ENCODE measurements around the gene SPATA33. TPM values are rescaled to one million over a fixed set of nuclear protein-coding genes. Genes with fewer than 3 reads are reported as not detected.

SPATA33 gene
- total and polyA plus RNA-seq, 10 of the 15 experiments (the other 5 are each of a cell fraction or from before 2014, with no cell fraction given) = 1.1 to 15.8 (median 7.6) TPM

- Histone ChIP-seq H3K9ac (ENCODE audit: control insufficient read depth, insufficient read depth, low read length) (no peak overlapping the region), H3K4me1 (ENCODE audit: control insufficient read depth, insufficient read depth, low read length) (no peaks in the 10 kb centered on the region), H2AFZ (ENCODE audit: control insufficient read depth, low read depth, low read length) (no peak overlapping the region), H3K27me3 (replicated peaks in 1 of 2; ENCODE audit: control insufficient read depth in 2 of 2, insufficient read depth in 2 of 2, low read length in 1 of 2) (no peaks in the 10 kb centered on the region), H3K4me2 (ENCODE audit: control insufficient read depth, insufficient read depth) (no peak overlapping the region), H3K4me3 (no peak overlapping the region), H4K20me1 (ENCODE audit: control insufficient read depth, insufficient read depth) (no peaks in the 10 kb centered on the region), H3K27ac (ENCODE audit: control insufficient read depth, insufficient read depth) (no peak overlapping the region), H3K36me3 (ENCODE audit: control insufficient read depth in 2 of 2, insufficient read depth in 2 of 2, low read length in 1 of 2) (peaks cover 6 to 29% of the 10 kb centered on the region in 2 experiments; a peak in 3 of 4 replicates), H3K79me2 (ENCODE audit: control insufficient read depth, insufficient read depth, low read length) (no peaks in the 10 kb centered on the region), H3K9me3 (replicated peaks; ENCODE audit: control insufficient read depth, insufficient read depth, low read length) (no peaks in the 10 kb centered on the region)
- RAD21 ChIA-PET (ENCODE audit: unreplicated experiment) = no interaction called here
- intact Hi-C loops (cut with micrococcal nuclease; ENCODE audit: unreplicated experiment) = no loop called here
- WGBS (ENCODE audit: insufficient coverage, insufficient replicate concordance, low lambda C conversion rate, missing lambda C conversion rate) = 97% methylated on average over 20 of the region's 22 CpGs
- FAIRE-seq = no peak
- no peak for ATAC-seq
- BruUV-seq (replicated peaks) = no TSS peak
- CTCF ChIA-PET = no interaction called here
- POLR2A ChIA-PET = interaction anchor here (0.6 kb wide), 1 partner anchor 19 kb away, joined by 3 read pairs; no protein-coding TSS in a partner anchor
- in situ Hi-C loops (cut with MboI) = no loop called here
- SMC1A ChIA-PET (ENCODE audit: uncharacterized antibody, unreplicated experiment) = no interaction called here
- no peak for DNase-seq (ENCODE audit: low read depth, low spot score)
- TF ChIP-seq POLR2A (IDR thresholded peaks at IDR 0.05; ENCODE audit: low read depth, low read length) (0 out of 2 replicates have a peak, but pooled peaks have one; percentile 16), HCFC1 (IDR thresholded peaks at IDR 0.05; ENCODE audit: low read length) (no peak)
These were observed 11.4 kb upstream of the SPATA33 start for GRCh38 chr16:89646270-89646669.

DNA sequence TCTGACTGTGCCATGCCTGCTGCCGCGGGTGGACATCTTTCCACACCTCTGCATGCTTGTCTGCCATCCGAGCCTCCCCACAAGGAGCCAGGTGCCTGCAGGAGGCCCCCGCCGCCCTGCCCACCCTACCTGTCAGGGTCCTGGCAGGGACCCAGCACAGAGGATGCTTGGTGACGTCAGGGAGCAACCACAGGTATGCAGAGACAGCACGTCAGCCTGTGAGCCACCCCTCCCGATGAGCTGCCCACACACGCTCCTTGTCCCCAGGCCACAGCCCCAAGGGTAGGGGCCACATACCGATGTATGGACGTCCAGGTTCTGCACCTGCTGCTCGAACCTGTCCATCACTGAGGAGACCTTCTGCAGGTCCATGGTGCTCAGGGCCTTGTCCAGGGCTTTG is 10.7 kb upstream of the SPATA33 start:
- Histone ChIP-seq H3K27ac (ENCODE audit: control insufficient read depth, insufficient read depth) (no peak overlapping the region), H3K27me3 (replicated peaks in 1 of 2; ENCODE audit: control insufficient read depth in 2 of 2, insufficient read depth in 2 of 2, low read length in 1 of 2) (no peaks in the 10 kb centered on the region), H3K36me3 (ENCODE audit: control insufficient read depth in 2 of 2, insufficient read depth in 2 of 2, low read length in 1 of 2) (peaks cover 6 to 32% of the 10 kb centered on the region in 2 experiments; a peak in 3 of 4 replicates), H3K9ac (ENCODE audit: control insufficient read depth, insufficient read depth, low read length) (no peak overlapping the region), H3K4me1 (ENCODE audit: control insufficient read depth, insufficient read depth, low read length) (no peaks in the 10 kb centered on the region), H2AFZ (ENCODE audit: control insufficient read depth, low read depth, low read length) (no peak overlapping the region), H4K20me1 (ENCODE audit: control insufficient read depth, insufficient read depth) (no peaks in the 10 kb centered on the region), H3K4me3 (no peak overlapping the region), H3K4me2 (ENCODE audit: control insufficient read depth, insufficient read depth) (no peak overlapping the region), H3K79me2 (ENCODE audit: control insufficient read depth, insufficient read depth, low read length) (no peaks in the 10 kb centered on the region), H3K9me3 (replicated peaks; ENCODE audit: control insufficient read depth, insufficient read depth, low read length) (no peaks in the 10 kb centered on the region)
- ChIA-PET POLR2A (interaction anchor here (0.6 kb wide), 1 partner anchor 18 kb away, joined by 3 read pairs; no protein-coding TSS in a partner anchor), RAD21 (ENCODE audit: unreplicated experiment) (no interaction called here), CTCF (no interaction called here), SMC1A (ENCODE audit: uncharacterized antibody, unreplicated experiment) (no interaction called here)
- intact Hi-C loops (cut with micrococcal nuclease; ENCODE audit: unreplicated experiment) (no loop called here), in situ Hi-C loops (cut with MboI) (no loop called here)
- WGBS (ENCODE audit: insufficient coverage, insufficient replicate concordance, low lambda C conversion rate, missing lambda C conversion rate) = 98% methylated on average over 12 of the region's 12 CpGs
- ATAC-seq (no peak), DNase-seq (ENCODE audit: low read depth, low spot score) (no peak), FAIRE-seq (no peak)
- no peak for TF ChIP-seq PML (IDR thresholded peaks at IDR 0.05; ENCODE audit: low read length)
- no peak for TF ChIP-seq NRF1 (conservative IDR thresholded peaks at IDR 0.05; ENCODE audit: low read depth, low read length)
- TF ChIP-seq, protein P1, sequence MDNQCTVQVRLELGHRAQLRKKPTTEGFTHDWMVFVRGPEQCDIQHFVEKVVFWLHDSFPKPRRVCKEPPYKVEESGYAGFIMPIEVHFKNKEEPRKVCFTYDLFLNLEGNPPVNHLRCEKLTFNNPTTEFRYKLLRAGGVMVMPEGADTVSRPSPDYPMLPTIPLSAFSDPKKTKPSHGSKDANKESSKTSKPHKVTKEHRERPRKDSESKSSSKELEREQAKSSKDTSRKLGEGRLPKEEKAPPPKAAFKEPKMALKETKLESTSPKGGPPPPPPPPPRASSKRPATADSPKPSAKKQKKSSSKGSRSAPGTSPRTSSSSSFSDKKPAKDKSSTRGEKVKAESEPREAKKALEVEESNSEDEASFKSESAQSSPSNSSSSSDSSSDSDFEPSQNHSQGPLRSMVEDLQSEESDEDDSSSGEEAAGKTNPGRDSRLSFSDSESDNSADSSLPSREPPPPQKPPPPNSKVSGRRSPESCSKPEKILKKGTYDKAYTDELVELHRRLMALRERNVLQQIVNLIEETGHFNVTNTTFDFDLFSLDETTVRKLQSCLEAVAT (IDR thresholded peaks at IDR 0.05) = no peak
- TF ChIP-seq TCF12 (IDR thresholded peaks at IDR 0.05; ENCODE audit: low read depth, low read length) = no peak
- no peak for TF ChIP-seq ASH2L (IDR thresholded peaks at IDR 0.05; ENCODE audit: borderline replicate concordance, low read depth)
- TF ChIP-seq ATF2 (IDR thresholded peaks at IDR 0.05; ENCODE audit: low read length) = no peak
- TF ChIP-seq JUND (IDR thresholded peaks at IDR 0.05; ENCODE audit: low read depth, low read length) = no peak
- BruUV-seq (replicated peaks) = no TSS peak

Measured in GM12878 (cell line).